ENCODE data around the gene HS6ST1. TPM values are rescaled to one million over a fixed set of nuclear protein-coding genes. Genes with fewer than 3 reads are reported as not detected.

The HS6ST1 gene
- total and polyA plus RNA-seq, 2 donors (not counting 3 experiments of a cell fraction or from before 2014, with no cell fraction given), result 12.8 to 19.4 TPM

GRCh38 chr2:128217671-128218070 is 101.0 kb downstream of the HS6ST1 start:
- no peaks in the 10 kb centered on the region for H3K9me1 ChIP-seq (replicated peaks; ENCODE audit: control insufficient read depth, extremely low read depth, insufficient read depth, low read length)
- H3K27me3 ChIP-seq (ENCODE audit: control insufficient read depth in 2 of 2, insufficient read depth in 2 of 2, low read length in 2 of 2), result peaks cover under 1 to 5% of the 10 kb centered on the region in 2 experiments
- no peak overlapping the region for H3K4me2 ChIP-seq (ENCODE audit: insufficient read depth, low read length)
- no peaks in the 10 kb centered on the region for H3K4me1 ChIP-seq (ENCODE audit: control insufficient read depth, extremely low read depth, insufficient read depth, low read length)
- H3K27ac ChIP-seq (ENCODE audit: insufficient read depth, low read depth, low read length), result no peak overlapping the region
- H3K4me3 ChIP-seq (replicated peaks in 1 of 3; ENCODE audit: insufficient read depth in 1 of 3, low read depth in 1 of 3, low read length in 3 of 3), result no peak overlapping the region
- no peak for FAIRE-seq
- H3K36me3 ChIP-seq (ENCODE audit: control insufficient read depth in 2 of 2, extremely low read depth in 1 of 2, insufficient read depth in 2 of 2, low read length in 2 of 2), result no peaks in the 10 kb centered on the region
- H3K9ac ChIP-seq (replicated peaks; ENCODE audit: extremely low read depth, insufficient read depth, low read length), result no peak overlapping the region
- dilution Hi-C loops (cut with MboI; ENCODE audit: extremely low pct_ligation_motif_present, low sequenced_read_pairs), result no loop called here
- no peak for TF ChIP-seq MYC (IDR thresholded peaks at IDR 0.05; ENCODE audit: low read depth, low read length)
- TF ChIP-seq FOS (IDR thresholded peaks at IDR 0.05; ENCODE audit: borderline replicate concordance, insufficient read depth, low read length), result no peak
- no peak for TF ChIP-seq GATA2 (IDR thresholded peaks at IDR 0.05; ENCODE audit: insufficient read depth, insufficient read length, low read depth, low read length)
- TF ChIP-seq EZH2 (IDR thresholded peaks at IDR 0.05; ENCODE audit: borderline replicate concordance, low read depth, low read length, severe bottlenecking), result no peak
- no peak for TF ChIP-seq POLR2AphosphoS5 (IDR thresholded peaks at IDR 0.05; ENCODE audit: insufficient read depth, low read depth, low read length)
- no peak for TF ChIP-seq POLR2A (IDR thresholded peaks at IDR 0.05; ENCODE audit: low read depth, low read length)
- no peak for TF ChIP-seq JUN (IDR thresholded peaks at IDR 0.05; ENCODE audit: borderline replicate concordance, insufficient read depth, insufficient read length, low read depth)
- TF ChIP-seq, protein P1, sequence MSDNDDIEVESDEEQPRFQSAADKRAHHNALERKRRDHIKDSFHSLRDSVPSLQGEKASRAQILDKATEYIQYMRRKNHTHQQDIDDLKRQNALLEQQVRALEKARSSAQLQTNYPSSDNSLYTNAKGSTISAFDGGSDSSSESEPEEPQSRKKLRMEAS (IDR thresholded peaks at IDR 0.05; ENCODE audit: insufficient read depth, insufficient read length), result no peak
- no peak for TF ChIP-seq CTCF (IDR thresholded peaks at IDR 0.05; ENCODE audit: extremely low read depth in 1 of 2, insufficient read depth in 1 of 2, low read depth in 1 of 2, low read length in 2 of 2)
- no peak for DNase-seq (ENCODE audit: low read depth, low spot score)
- CTCF ChIA-PET, result interaction anchor here (1.1 kb wide), 1 partner anchor 48 kb away, joined by 3 read pairs; no protein-coding TSS in a partner anchor
- intact Hi-C loops (cut with micrococcal nuclease), result no loop called here
- BruUV-seq (replicated peaks), result no TSS peak
- no peaks in the 10 kb centered on the region for H3K9me3 ChIP-seq (replicated peaks; ENCODE audit: control insufficient read depth, insufficient read depth, low read length)
- POLR2A ChIA-PET, result no interaction called here
- no peaks in the 10 kb centered on the region for H3K79me2 ChIP-seq (ENCODE audit: control insufficient read depth, insufficient read depth, low read length)
- no peaks in the 10 kb centered on the region for H4K20me1 ChIP-seq (replicated peaks; ENCODE audit: control insufficient read depth, extremely low read depth, insufficient read depth, low read length)
- no peak overlapping the region for H2AFZ ChIP-seq (ENCODE audit: low read depth, low read length)
